B cell (primary cell): ENCODE measurements around the gene MATN1. TPM values are rescaled to one million over a fixed set of nuclear protein-coding genes. Genes with fewer than 3 reads are reported as not detected.

ENCODE experiments used
- ATAC-seq: fragments of 200-7000 bp; cut with Tn5 transposase; one replicate; pipeline ENCODE4 v1.10.0; 2021; ENCODE audit warnings: low read depth, mild to moderate bottlenecking, moderate number of reproducible peaks, moderate library complexity
- CTCF ChIA-PET: fragments of 350-600 bp; sonication (Branson Sonifier 250); formaldehyde crosslinking; loops from one replicate; lab custom pipeline; 2021; ENCODE audit warnings: antibody characterized with exemption, inconsistent platforms; lab: Charles Lee
- POLR2A ChIA-PET: fragments of 350-600 bp; sonication (Branson Sonifier 250); formaldehyde crosslinking; loops from one replicate; lab custom pipeline; 2021; ENCODE audit warnings: antibody characterized with exemption; lab: Charles Lee
- DNase-seq: peaks from one replicate; pipeline ENCODE4 v3.0.0; 2013
- H2AFZ ChIP-seq: 2 replicates; pipeline ENCODE4 v1.6.1; 2012; ENCODE audit warnings: mild to moderate bottlenecking, low read depth, low read length; ENCODE audit not compliant: insufficient read depth, poor library complexity, severe bottlenecking
- H3K27ac ChIP-seq, 2 donors: 1 replicate in 1 of 2; 2 replicates in 1 of 2; pipeline ENCODE4 v1.5.1; 2012 to 2013; ENCODE audit warnings: low read length in 2 of 2, mild to moderate bottlenecking in 2 of 2, moderate library complexity in 1 of 2
- H3K27me3 ChIP-seq, 4 experiments: fragments of 200-600 bp in 1 of 4; sonication (generic) in 1 of 4; replicated peaks in 1 of 4; 1 replicate in 2 of 4; 2 replicates in 2 of 4; pipeline versions ENCODE4 v1.6.1 to v1.7.0; 2013 to 2016; ENCODE audit warnings: low read length in 3 of 4, mild to moderate bottlenecking in 2 of 4, mixed read lengths in 1 of 4, moderate library complexity in 1 of 4; ENCODE audit not compliant: insufficient read depth in 4 of 4, control insufficient read depth in 3 of 4; ENCODE audit errors: control extremely low read depth in 1 of 4
- H3K36me3 ChIP-seq, 2 experiments: replicated peaks in 1 of 2; 1 replicate in 1 of 2; 2 replicates in 1 of 2; pipeline versions ENCODE4 v1.6.1 to v1.7.1; 2013; ENCODE audit warnings: low read length in 1 of 2; ENCODE audit not compliant: insufficient read depth in 2 of 2, control insufficient read depth in 1 of 2; ENCODE audit errors: control extremely low read depth in 1 of 2, extremely low read depth in 1 of 2
- H3K4me1 ChIP-seq, 2 donors: fragments of 200-600 bp in 1 of 2; sonication (generic) in 1 of 2; 1 replicate in 1 of 2; 2 replicates in 1 of 2; pipeline versions ENCODE4 v1.5.1 to v1.6.1; 2013 to 2017; ENCODE audit warnings: low read length in 2 of 2; ENCODE audit not compliant: control insufficient read depth in 2 of 2, insufficient read depth in 2 of 2
- H3K4me2 ChIP-seq: replicated peaks from 2 replicates; pipeline ENCODE3; 2012; ENCODE audit warnings: mild to moderate bottlenecking, low read depth, low read length; ENCODE audit not compliant: poor library complexity, severe bottlenecking
- H3K4me3 ChIP-seq, 5 experiments: fragments of 200-600 bp in 1 of 5; sonication (generic) in 1 of 5; 1 replicate in 3 of 5; 2 replicates in 2 of 5; pipeline versions ENCODE4 v1.5.1 to v1.7.0; 2011 to 2016; ENCODE audit warnings: low read length in 4 of 5, mild to moderate bottlenecking in 4 of 5, low read depth in 2 of 5, control low read depth in 1 of 5, moderate library complexity in 1 of 5; ENCODE audit not compliant: insufficient read depth in 1 of 5; ENCODE audit errors: control extremely low read depth in 1 of 5, extremely low read depth in 1 of 5
- H3K79me2 ChIP-seq: fragments of 200-600 bp; sonication (generic); one replicate; pipeline ENCODE4 v1.6.0; 2016; ENCODE audit warnings: low read length; ENCODE audit not compliant: control insufficient read depth, insufficient read depth
- H3K9ac ChIP-seq: fragments of 200-600 bp; sonication (generic); 2 replicates; pipeline ENCODE4 v1.6.1; 2017; ENCODE audit warnings: mild to moderate bottlenecking, low read length, moderate library complexity
- H3K9me3 ChIP-seq, 3 donors: one replicate each; pipeline versions ENCODE4 v1.6.1 to v1.7.1; 2013; ENCODE audit warnings: low read length in 2 of 3; ENCODE audit not compliant: control insufficient read depth in 2 of 3, insufficient read depth in 1 of 3; ENCODE audit errors: control extremely low read depth in 1 of 3
- H4K20me1 ChIP-seq: 2 replicates; pipeline ENCODE4 v1.6.0; 2012; ENCODE audit warnings: mild to moderate bottlenecking, low read length; ENCODE audit not compliant: insufficient read depth, control insufficient read depth, poor library complexity, severe bottlenecking
- H3K27ac Mint-ChIP-seq: one replicate; pipeline ENCODE4 v1.8.0; 2021; ENCODE audit warnings: mixed read lengths
- H3K27me3 Mint-ChIP-seq: one replicate; pipeline ENCODE4 v1.8.0; 2021; ENCODE audit warnings: mixed read lengths
- H3K4me1 Mint-ChIP-seq: one replicate; pipeline ENCODE4 v1.8.0; 2021; ENCODE audit warnings: mixed read lengths
- H3K4me3 Mint-ChIP-seq: one replicate; pipeline ENCODE4 v1.8.0; 2021; ENCODE audit warnings: mixed read lengths
- H3K9me3 Mint-ChIP-seq: one replicate; pipeline ENCODE4 v1.8.0; 2022; ENCODE audit warnings: mixed read lengths; ENCODE audit not compliant: insufficient read depth
- EZH2 ChIP-seq: IDR thresholded peaks from 2 replicates; pipeline ENCODE4 v1.6.1; 2012; ENCODE audit warnings: borderline replicate concordance, low read depth, mild to moderate bottlenecking, moderate library complexity, low read length; ENCODE audit not compliant: insufficient read depth, poor library complexity, severe bottlenecking
- WGBS: methylation state at CpG from one replicate; pipeline ENCODE4 v1.1.5; 2013; ENCODE audit warnings: missing lambda C conversion rate; ENCODE audit not compliant: insufficient coverage; 5-methylcytosine and 5-hydroxymethylcytosine counted together
- intact Hi-C: fragments of 100-400 bp; cut with micrococcal nuclease; formaldehyde crosslinking; loops from one replicate; pipeline ENCODE4 v1.10.0; 2022
- polyA plus RNA-seq: library from polyadenylated mRNA; depleted of rRNA; stranded (reverse); fragments of >200 nt; gene quantifications from 2 replicates; pipeline ENCODE4 v1.2.3, GENCODE V29; 2012
- total RNA-seq, 2 donors: library from RNA; stranded (reverse); fragments of 120-200 nt in 1 of 2; gene quantifications; 1 replicate in 1 of 2; 2 replicates in 1 of 2; pipeline versions ENCODE4 v1.2.3 to v1.2.4, GENCODE V29; 2013 to 2022
- TF ChIP-seq, protein P1 (sequence below): fragments of 200-600 bp; IDR thresholded peaks from one replicate; pipeline ENCODE4 v1.8.0; 2022; ENCODE audit warnings: antibody characterized with exemption, mild to moderate bottlenecking

Gene MATN1
- total and polyA plus RNA-seq, 2 donors (not counting 1 experiment from before 2014, with no cell fraction given) = 2.5 to 3.2 TPM

- peak overlapping the region; percentile 94 for H3K4me2 ChIP-seq
- peak overlapping the region; percentile 92 for H3K27ac Mint-ChIP-seq
- peak; percentile 89 for DNase-seq
- peaks cover 46% of the 10 kb centered on the region for H4K20me1 ChIP-seq
- H3K27ac ChIP-seq = peak overlapping the region; percentile 98 to 100
- peak; percentile 26 for ATAC-seq
- no peaks in the 10 kb centered on the region for H3K9me3 Mint-ChIP-seq
- ChIA-PET CTCF (interaction anchor here (1.8 to 27.3 kb wide), 4 partner anchors 9 to 48 kb away, joined by 8 to 769 read pairs (median 162); partner anchors contain the start of gene MATN1), POLR2A (interaction anchor here (0.8 to 10.3 kb wide), 8 partner anchors 8 to 35 kb away, joined by 3 to 152 read pairs (median 6); no protein-coding TSS in a partner anchor)
- peaks cover 80% of the 10 kb centered on the region for H3K4me1 Mint-ChIP-seq
- TF ChIP-seq EZH2 = no peak
- TF ChIP-seq, protein P1, sequence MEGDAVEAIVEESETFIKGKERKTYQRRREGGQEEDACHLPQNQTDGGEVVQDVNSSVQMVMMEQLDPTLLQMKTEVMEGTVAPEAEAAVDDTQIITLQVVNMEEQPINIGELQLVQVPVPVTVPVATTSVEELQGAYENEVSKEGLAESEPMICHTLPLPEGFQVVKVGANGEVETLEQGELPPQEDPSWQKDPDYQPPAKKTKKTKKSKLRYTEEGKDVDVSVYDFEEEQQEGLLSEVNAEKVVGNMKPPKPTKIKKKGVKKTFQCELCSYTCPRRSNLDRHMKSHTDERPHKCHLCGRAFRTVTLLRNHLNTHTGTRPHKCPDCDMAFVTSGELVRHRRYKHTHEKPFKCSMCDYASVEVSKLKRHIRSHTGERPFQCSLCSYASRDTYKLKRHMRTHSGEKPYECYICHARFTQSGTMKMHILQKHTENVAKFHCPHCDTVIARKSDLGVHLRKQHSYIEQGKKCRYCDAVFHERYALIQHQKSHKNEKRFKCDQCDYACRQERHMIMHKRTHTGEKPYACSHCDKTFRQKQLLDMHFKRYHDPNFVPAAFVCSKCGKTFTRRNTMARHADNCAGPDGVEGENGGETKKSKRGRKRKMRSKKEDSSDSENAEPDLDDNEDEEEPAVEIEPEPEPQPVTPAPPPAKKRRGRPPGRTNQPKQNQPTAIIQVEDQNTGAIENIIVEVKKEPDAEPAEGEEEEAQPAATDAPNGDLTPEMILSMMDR = no peak
- intact Hi-C loops = loop anchor here (1.0 kb wide), 3 partner anchors 10 to 128 kb away; no protein-coding TSS in a partner anchor
- H3K36me3 ChIP-seq = peaks cover 0 to 62% of the 10 kb centered on the region in 2 experiments
- peak overlapping the region; percentile 92 for H3K4me3 Mint-ChIP-seq
- peak overlapping the region; percentile 98 for H3K9ac ChIP-seq
- peak overlapping the region; percentile 80 to 97 (median 95) for H3K4me3 ChIP-seq
- no peak overlapping the region for H2AFZ ChIP-seq
- WGBS = no CpG with 5 or more reads among the region's 13 CpGs
- no peaks in the 10 kb centered on the region for H3K27me3 Mint-ChIP-seq
- no peaks in the 10 kb centered on the region for H3K9me3 ChIP-seq
- peaks cover 100% of the 10 kb centered on the region for H3K79me2 ChIP-seq
- H3K4me1 ChIP-seq = peaks cover 60 to 87% of the 10 kb centered on the region in 2 donors
- no peaks in the 10 kb centered on the region for H3K27me3 ChIP-seq
These were observed 30.3 kb upstream of the MATN1 start for GRCh38 chr1:30753660-30754123.

DNA sequence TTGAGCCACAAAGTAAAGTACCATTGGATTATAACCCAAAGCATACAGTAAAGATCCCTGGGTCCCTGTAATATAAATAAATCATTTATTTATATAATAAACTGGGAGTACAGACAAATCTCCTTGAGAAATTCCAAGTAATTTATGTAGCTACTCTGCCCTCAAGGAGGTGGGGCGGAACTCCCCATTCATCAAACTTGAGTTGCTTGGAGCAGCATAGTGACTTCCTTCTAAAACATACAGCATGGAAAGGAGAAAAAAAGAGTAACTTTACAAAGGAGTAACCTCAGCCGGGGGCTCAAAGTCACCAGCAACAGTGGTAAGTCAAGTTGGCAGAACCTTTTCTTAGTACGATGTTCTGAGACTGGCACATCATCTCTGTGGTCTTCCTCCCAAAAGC, 29.7 kb upstream of the MATN1 start:
- ChIA-PET CTCF (interaction anchor here (17.4 to 38.6 kb wide), 3 partner anchors 1 to 27 kb away, joined by 312 to 769 read pairs (median 769); partner anchors contain the start of genes LAPTM5 and MATN1), POLR2A (interaction anchor here (0.6 to 10.3 kb wide), 8 partner anchors 8 to 1793 kb away, joined by 4 to 152 read pairs (median 14); no protein-coding TSS in a partner anchor)
- intact Hi-C loops = no loop called here
- H3K27ac ChIP-seq = peak overlapping the region; percentile 98 to 100
- H2AFZ ChIP-seq = no peak overlapping the region
- peaks cover 52% of the 10 kb centered on the region for H4K20me1 ChIP-seq
- DNase-seq (no peak), ATAC-seq (no peak)
- no peaks in the 10 kb centered on the region for H3K27me3 Mint-ChIP-seq
- H3K4me1 Mint-ChIP-seq = peaks cover 80% of the 10 kb centered on the region
- no peaks in the 10 kb centered on the region for H3K9me3 ChIP-seq
- peak overlapping the region; percentile 97 for H3K27ac Mint-ChIP-seq
- no peaks in the 10 kb centered on the region for H3K9me3 Mint-ChIP-seq
- H3K4me3 ChIP-seq = peak overlapping the region; percentile 80 to 97 (median 95)
- H3K4me3 Mint-ChIP-seq = peak overlapping the region; percentile 92
- H3K4me1 ChIP-seq = peaks cover 60 to 87% of the 10 kb centered on the region in 2 donors
- H3K27me3 ChIP-seq = no peaks in the 10 kb centered on the region
- WGBS = 27% methylated on average over 1 of the region's 3 CpGs
- H3K9ac ChIP-seq = peak overlapping the region; percentile 98
- TF ChIP-seq, protein P1 = no peak
- no peak for TF ChIP-seq EZH2
- H3K4me2 ChIP-seq = peak overlapping the region; percentile 94
- peaks cover 0 to 68% of the 10 kb centered on the region in 2 experiments for H3K36me3 ChIP-seq
- peaks cover 100% of the 10 kb centered on the region for H3K79me2 ChIP-seq
